Measurements from ENCODE around the gene RAB4A.

DNA sequence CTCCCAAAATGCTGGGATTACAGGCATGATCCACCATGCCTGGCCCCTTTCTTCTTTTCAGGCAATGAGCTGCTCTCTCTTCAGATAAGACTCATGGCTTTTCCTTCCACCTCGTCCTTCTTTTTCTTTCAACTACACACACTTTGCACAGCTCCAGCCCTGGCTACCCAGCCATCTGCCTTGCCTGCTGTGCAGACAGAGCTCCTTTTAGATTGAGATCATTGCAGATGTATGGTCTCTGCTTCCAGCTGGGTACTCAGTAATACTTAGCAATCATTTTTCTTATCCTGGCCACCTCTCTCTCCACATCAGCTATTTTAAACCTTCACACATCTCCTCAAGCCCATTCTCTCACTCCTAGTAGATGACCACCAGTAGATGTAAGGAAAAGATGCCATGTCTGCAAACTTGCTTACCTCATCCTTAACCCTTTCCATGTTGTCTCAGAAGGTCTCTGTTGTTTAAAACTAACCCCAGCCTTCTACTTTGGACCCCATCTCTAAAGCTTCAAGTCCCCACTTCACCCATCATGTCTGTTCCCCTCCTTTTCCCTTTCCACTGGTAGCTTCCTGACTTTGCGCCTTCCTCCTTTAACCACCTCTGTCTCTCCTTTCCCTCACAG, 7.3 kb downstream of the RAB4A start:
- no peak for TF ChIP-seq POLR2A (IDR thresholded peaks at IDR 0.05; ENCODE audit: low read length)
- TF ChIP-seq GATA1 (IDR thresholded peaks at IDR 0.05; ENCODE audit: low read depth, low read length), result no peak

Data from erythroblast (primary cell).